Activated CD4-positive, alpha-beta T cell treated with anti-CD3 and anti-CD28 coated beads, Interleukin-2, Interleukin-6, amounts not matched to agents 100 ng/mL and 50 ng/mL, durations not matched to agents 16 hours and 8 hours (primary cell): ENCODE results near the gene BNIP1.
"Not testable (repeated sequence)": the region's sequence is repeated elsewhere in the genome, so short reads cannot be mapped to it uniquely, and the experiment has no call there.

ENCODE experiments used
- DNase-seq: peaks from one replicate; pipeline ENCODE4 v3.0.0-alpha.2; 2020

Gene BNIP1, protein sequence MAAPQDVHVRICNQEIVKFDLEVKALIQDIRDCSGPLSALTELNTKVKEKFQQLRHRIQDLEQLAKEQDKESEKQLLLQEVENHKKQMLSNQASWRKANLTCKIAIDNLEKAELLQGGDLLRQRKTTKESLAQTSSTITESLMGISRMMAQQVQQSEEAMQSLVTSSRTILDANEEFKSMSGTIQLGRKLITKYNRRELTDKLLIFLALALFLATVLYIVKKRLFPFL

DNA sequence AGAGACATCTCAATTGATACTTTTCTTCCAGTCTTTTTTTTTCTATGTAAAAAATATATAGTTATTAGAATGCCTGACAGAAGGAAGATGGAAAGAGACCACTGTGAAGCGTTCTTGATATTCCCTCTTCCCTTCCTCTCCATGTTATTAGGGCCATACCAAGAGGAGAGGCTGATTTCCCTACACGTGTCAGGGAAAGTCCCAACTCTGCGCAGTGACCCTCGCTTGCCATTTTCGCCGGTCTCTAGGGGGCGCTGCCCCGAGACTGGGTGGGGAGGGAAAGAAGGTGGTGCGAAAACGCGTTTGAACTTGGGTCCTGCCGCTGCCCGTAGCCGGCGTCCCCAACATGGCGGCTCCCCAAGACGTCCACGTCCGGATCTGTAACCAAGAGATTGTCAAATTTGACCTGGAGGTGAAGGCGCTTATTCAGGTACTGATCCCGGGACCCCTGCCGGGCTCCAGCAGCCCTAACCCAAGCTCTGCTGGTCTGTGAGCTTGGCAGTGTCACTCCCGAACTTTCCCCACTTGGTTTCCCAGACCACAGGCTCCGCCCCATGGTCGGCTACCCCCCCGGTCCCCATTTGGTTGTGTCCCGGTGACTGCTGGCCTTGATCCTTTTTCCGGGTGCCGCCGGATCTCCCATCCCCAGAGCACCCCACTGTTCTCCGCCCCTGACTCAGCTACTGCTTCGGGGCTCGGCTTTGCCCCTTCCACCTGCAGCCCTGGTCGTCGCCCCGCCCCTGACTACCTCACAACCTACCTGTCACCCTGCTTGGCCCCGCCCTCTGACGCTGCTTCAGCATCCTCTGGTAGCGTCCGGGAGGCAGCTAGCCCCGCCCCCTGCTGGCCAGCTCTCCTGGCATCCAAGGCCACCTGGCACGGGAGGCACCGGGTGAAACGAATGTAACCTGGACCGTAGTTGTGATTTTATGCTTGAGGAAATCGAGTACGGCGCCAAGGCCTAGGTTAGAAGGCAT is at the start of gene BNIP1:
TSS of gene BNIP1 (plus strand) at position 332 of the 977 bp plus-strand sequence. CDS start at position 347, 15 bp downstream.
- DNase-seq, result peak; percentile 97

DNA sequence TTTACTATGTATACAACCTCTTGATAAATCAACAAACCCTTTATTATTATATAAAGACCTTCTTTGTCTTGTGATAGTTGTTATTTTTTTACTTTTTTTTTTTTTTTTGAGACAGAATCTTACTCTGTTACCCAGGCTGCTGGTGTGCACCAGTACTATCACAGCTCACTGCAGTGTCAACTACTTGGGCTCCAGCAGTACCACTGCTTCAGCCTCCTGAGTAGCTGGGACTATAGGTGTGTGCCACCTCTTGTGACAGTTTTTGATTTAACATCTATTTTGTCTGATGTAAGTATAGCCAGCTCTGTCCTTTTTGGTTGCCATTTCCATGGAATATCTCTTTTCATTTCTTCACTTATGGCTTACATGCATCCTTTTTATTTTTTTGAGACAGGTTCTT is 45.5 kb upstream of the BNIP1 start:
- DNase-seq, result no peak

DNA sequence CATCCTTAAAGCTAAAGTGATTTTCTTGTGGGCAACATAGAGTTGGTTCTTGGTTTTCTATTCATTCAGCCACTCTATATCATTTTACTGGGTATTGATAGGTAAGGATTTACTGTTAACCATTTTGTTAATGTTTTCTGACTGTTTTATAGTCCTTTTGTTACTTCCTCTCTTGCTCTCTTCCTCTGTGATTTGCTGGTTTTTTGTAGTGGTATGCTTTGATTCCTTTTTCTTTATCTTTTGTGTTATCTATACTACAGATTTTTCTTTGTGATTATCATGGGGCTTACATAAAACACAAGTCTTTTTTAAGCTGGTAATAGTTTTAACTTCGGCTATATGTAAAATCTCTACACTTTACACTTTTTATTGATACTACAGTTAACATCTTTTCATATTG is 44.9 kb upstream of the BNIP1 start:
- no peak for DNase-seq

DNA sequence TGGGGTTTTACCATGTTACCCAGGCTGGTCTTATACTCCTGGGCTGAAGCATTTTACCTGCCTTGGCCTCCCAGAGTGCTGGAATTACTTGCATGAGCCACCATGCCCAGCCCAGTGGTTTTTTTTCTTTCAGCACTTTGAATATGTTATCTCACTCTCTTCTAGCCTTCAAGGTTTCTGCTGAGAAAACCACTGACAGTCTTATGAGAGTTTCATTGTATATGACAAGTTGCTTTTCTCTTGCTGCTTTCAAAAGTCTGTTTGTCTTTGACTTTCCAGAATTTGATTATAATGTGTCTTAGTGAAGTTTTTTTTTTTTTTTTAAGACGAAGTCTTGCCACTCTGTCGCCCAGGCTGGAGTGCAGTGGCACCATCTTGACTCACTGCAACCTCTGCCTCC is 43.1 kb upstream of the BNIP1 start:
- no peak for DNase-seq

DNA sequence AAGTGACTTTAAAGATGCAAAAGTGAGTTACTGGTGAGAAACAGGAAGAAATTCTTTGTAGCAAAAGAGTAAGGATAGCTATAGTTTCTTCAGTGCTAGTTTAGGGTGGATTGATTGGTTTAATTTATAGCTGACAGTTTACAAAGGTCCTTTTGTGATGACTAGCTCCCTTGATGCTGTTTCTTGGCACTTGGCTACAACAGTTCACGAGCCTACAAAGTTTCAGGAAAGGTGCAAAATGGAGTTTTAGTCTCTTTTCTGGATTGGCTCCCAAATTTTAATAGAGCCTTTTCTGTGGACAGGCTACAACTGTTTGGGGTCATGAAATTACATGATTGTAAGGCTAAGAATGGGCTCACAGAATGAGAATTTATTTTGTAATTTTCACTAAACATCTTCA is 40.9 kb upstream of the BNIP1 start:
- DNase-seq, result no peak

DNA sequence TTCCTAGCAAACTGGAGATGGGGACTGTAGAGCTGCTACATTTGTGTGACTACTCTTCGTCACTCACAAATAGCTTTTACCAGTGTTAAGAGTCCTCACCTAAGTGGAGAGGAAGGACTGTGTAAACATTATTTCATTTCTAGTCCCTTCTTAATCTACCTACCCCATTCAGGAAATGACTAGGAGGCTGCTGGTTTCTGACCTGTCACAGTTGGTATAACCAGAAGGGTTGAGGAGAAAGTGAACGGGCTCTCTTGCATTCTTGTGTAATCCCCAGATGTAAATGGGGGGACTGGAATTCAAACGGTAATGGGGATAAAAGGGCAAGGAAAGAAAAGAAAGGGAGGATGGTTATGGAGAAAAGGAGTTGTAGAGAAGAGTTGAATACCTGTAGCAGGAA is 35.4 kb upstream of the BNIP1 start:
- peak; percentile 3 for DNase-seq

DNA sequence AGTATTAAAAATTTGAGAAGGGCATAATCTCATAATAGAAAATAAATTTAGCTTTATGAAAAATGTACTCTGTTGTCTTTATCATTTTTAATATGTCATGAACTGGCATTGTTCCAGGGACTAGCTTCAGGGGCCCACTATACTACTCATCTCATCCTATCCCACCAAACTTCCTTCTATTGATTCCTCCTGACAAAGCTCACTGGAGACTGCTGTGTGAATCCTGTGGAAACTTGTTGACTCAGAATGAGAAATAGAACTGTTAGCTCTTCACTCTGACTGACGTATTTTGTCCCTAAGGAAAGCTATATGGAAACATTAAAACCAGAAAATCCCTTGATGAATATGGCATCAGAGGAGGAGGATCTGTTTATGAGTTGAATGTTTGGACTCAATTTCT is 29.8 kb upstream of the BNIP1 start:
- no peak for DNase-seq

DNA sequence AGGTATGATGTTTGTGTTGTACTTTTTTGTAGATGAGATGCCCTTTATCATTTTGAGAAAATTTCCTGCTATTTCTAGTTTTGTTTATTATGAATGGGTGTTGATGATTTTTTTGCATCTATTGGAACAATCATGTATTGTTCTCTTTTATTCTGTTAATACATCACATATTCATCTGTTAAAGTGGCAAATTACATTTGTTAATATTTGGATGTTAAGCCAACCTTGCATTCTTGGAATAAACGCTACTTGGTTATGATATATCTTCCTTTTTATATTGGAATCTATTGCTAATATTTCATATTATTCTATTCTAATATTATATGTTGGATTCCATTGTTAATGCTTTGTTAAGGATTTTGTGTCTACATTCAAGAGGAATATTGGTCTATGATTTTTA is 24.6 kb upstream of the BNIP1 start:
- no peak for DNase-seq

DNA sequence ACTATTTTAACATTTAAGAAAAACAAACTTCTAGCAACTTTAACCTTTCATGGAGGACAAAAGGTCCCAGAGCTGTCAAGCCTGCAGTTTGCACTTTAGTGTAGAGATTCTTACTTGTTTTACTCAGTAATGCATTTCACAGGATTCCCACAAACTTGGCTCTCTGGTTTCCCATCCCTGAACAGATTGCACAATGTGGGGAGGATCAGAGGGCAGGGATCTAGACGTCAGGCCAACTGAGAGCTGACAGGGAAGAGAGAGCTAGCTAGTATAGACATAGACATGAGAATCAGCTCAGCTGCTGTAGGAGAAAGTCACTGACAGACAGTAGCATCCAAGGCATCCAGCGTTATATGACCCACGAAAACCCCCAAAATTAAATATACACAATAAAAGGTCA is 20.9 kb upstream of the BNIP1 start:
- DNase-seq, result no peak

DNA sequence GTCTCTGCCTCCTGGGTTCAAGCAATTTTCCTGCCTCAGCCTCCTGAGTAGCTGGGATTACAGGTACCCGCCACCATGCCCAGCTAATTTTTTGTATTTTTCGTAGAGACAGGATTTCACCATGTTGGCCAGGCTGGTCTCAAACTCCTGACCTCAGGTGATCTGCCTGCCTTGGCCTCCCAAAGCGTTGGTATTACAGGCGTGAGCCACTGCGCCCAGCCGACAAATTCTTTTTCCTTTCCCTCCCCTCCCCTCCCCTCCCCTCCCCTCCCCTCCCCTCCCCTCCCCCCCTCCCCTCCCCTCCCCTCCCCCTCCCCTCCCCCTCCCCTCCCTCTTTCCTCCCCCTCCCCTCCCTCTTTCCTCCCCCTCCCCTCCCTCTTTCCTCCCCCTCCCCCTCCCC is 12.2 kb upstream of the BNIP1 start:
- not testable (repeated sequence) for DNase-seq

DNA sequence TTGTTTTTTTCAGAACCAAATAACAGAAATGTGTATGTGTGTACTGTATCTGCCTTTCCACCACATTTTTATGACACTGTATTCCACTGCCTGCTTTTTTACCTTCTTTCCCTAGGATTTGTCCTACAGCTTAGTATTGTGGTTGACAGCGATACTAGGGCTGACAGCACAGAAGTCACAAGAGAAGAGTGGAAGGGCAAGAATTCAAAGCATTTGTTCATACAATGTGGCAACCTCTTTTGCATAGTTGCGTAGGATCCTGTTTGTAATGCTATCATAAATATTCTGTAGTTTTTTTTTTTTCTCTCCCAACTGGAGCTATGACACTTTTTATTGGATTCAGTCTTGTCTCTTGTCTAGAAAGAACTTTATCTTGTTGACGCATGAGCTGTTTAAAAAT is 5.6 kb upstream of the BNIP1 start:
- no peak for DNase-seq

DNA sequence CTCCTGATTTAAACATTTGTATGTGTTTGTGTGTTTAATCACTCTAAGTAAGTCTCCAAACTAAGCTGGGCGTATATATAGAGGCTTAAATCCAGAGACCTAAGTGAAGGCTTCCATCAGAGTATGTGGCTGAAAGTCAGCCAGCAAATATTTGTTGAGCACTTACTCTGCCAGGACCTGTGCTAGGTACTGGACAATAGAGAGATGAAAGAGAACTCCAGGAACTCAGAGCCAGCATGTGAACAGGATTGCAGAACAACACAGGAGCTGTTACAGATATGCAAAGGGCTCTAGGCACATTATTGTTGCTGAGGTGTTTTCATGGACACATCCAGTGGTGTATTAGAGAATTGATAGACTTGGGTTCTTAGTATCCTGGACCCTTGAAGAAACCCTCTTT is 4.7 kb upstream of the BNIP1 start:
- DNase-seq, result no peak

DNA sequence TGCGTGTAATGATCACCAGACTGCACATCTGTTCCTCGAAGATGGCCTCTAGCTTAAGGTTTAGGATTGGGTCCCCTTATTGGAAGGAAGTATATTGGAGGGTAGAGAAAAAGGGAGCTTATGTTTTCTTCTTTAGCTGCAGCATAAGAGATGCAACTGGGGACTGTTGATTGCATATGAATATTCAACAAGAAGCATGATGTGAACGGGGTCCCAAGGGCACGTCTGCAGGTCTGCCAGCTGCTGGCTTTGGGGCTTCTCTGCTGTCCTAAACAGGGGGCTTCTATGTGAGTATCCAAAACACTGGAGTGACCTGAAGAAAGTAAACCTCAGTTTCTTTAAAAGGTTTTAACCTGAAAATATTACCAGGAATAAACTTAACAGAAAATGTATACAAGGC is 3.6 kb upstream of the BNIP1 start:
- DNase-seq, result no peak

DNA sequence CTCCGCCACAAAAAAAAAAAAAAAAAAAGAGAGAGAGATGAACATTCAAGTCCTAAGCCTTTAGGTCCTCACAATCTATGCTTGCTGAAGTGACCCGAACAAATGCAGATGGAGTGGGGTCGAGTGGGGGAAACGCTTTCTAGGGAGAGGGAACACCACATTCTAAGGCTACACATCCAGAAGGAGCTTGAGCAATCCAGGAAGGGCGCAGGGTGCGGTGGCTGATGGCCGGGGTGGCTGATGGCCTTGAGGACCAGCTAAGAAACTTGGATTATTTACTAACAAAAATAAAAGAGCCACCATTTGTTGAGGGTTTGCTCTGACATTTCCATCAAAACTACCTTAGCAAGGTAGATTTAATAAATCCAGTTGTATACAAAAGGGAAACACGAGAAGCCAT is 764 bp upstream of the BNIP1 start:
- DNase-seq, result no peak

DNA sequence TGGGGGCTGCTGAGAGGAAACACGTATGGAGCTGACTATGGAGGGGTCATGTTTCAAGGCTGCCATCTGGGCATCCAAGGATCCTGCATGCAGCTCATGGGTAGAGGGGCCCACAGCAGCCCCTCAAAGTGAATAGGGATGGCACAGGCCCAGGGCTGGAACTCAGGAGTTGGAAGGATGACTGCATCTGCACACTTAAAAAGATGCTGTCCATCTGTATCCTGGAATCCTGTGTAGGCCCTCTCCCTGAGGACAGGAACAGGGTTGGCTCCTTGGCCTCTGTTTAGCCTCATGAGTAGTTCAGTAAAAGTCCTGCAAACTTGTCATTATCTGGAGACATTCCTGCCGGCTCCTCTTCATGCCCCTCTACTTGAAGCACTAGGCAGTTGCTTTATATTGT is 4.0 kb downstream of the BNIP1 start:
- no peak for DNase-seq

DNA sequence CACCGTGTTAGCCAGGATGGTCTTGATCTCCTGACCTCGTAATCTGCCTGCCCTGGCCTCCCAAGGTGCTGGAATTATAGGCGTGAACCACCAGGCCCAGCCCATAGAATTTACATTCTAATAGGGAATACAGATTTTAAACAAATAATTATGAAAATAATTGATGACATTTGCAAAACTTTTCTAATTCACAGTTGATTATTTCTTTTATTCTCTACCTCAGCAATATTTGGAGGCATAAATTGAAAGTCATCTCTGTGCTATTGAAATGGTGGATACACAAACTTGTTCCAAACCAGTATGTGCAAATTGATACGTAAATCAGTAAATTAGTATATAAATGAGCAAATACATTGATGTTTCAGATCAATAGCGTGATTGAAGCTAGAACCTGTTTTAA is 8.2 kb downstream of the BNIP1 start:
- no peak for DNase-seq

DNA sequence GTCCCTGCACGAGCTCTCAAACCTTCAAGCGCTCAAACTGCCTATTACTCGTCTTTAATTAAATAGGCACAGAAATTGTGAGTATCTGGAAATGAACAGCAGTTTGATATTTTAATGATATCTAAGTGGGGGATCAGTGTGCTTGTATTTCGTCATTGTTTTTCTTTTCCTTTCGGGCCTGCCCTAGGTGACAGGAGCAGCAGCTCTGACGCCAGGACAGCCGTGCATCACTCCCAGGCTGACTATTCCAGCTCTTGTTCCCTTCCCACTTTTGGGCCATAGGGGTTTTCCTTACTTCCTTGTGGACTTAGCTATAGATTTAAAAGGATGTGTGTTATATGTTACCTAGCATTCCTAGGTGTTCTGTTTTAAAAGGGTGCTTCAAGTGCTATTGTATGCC is 9.5 kb downstream of the BNIP1 start:
- no peak for DNase-seq

DNA sequence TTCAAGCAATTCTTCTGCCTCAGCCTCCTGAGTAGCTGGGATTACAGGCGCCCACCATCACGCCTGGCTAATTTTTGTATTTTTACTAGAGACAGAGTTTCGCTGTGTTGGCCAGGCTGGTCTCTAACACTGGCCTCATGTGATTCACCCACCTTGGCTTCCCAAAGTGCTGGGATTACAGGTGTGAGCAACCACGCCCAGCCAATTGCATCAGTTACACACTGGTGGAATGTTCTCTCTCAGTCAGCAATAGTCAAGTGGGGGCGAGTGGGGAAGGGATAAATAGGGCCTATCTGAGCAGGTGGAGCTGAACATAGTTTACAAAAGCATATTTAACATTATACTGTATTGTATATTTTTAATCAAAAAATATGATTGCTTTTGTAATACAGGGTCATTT is 10.3 kb downstream of the BNIP1 start:
- DNase-seq, result not testable (repeated sequence)

DNA sequence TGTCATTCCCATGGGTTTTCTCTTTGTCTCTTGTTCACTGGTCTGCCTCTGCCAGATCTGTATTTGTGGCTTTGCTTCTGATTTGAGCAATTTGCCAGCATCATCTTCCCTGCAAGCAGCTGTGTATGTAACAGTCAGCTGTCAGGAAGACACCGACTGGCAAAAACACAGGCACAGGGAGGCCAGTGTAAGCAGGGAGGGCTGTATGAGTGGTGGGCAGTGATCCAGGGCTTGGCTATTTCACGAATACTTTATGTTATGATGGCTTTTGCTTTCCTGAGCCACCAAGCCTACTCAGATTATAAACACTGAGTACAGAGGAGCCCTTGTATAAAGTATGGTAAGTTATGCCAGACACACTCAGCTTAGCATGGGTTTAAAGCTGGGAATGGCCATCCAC is 11.6 kb downstream of the BNIP1 start:
- no peak for DNase-seq

DNA sequence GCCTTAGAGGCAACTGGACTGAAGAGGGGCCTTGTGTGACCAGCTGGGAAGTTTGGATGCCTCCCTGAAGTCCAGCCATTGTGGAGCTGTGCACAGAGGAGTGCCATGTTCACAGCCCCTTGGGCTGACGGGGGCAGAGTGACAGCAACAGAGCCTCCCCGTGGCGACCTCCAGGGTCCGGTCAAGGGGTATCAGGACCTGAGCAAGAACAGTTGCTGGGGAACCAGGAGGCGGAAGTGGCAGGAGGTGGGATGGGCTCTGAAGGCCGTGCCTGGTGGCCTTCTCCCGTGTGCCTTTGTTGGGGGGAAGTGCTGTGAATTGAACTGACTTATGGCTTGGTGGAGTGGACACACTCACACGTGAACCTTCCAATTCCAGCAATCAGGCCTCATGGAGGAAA is 14.0 kb downstream of the BNIP1 start:
- no peak for DNase-seq

DNA sequence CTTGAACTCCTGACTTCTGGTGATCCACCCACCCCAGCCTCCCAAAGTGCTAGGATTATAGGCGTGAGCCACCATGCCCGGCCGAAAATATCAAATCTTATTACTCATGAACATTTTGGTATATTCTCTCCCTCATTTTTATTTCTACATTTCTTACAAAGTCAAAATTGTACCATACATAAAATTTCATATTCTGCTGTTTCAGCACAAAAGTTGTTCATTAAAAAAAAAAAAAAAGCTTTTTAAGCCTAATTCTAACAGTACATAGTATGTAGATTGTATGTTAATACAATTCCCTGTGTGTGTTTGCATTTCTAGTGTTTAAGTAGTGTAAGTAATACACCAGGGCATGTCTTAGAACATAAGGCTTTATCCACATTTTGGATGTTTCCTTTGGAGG is 14.9 kb downstream of the BNIP1 start:
- no peak for DNase-seq

DNA sequence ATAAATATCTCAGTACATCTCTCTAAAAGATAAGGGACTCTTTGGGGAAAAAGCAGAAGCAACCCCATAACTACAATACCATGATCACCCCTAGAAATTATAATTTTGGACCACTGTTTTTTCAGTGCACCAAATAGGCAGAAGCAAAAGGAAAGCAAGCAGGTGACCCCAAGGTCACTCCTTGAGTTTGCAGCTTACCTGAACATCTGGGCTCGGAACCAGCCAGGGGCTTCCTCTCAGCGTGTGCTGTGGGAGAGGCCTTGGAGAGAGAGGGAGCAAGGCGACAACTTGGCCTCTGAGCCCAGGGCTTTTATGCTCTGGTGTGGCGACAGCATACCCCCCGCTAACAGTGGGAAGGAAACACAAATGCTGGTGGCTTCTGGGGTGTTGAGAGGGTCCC is 16.8 kb downstream of the BNIP1 start:
- no peak for DNase-seq

DNA sequence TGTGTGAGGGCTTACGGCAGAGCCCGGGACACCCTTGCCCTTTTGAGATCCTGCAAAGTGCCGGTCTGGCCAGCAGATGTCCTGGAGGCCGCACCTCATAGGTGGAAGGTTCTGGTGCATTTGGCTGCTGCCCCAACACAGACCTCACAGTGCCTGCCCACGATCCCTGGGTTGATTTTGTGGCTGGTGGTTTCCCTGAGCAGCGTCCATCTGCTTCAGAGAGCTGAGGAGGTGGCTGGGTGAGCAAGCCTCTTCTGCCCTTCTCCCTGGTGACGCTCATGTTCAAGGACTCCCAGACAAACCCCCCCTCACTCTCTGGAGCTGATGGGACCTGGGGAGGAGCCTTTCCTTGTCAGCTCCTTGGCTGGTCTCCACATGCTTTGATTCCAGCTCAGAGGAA is 18.9 kb downstream of the BNIP1 start:
- no peak for DNase-seq

DNA sequence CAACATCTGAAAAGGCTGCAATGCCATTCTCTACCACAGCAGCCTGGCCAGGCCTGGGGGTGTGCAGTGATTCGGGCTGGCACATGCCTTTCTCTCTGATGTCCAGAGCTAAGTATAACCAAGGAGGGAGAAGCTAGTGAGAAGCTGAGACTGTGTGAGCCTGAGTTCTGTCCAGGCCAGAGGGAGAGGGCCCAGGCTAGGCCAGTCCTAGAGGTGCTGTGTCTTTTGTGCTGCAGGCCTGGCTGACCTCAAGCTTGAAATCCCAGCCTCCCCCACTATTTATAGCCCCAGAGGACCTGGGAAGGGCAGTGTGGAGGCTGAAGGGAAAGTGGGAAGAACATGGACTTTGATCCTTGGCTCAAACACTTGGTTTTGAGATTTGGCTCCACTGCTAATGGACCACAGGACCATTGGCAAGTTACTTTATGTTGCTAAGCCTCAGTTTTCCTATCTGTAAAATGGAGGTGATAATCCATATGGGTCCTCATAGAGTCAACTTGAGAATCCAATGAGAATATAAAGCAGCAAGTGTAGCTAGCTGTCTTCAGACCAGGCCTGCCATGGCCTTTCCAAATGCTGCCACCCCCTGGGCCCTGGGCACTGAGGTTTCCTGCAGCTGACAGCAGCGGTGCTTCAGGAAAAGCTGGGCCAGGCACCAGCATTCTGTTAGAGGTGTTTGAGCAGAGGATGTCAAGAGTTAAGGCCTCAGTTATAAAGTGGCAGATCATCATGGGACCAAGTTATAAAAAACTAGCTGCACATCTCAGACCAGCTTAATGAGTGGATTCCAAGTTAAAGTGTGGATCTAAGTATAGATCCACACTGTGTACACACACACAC is 21.1 kb downstream of the BNIP1 start:
- DNase-seq, result no peak
